ENCODE measurements around the gene SYNGR4.

DNA sequence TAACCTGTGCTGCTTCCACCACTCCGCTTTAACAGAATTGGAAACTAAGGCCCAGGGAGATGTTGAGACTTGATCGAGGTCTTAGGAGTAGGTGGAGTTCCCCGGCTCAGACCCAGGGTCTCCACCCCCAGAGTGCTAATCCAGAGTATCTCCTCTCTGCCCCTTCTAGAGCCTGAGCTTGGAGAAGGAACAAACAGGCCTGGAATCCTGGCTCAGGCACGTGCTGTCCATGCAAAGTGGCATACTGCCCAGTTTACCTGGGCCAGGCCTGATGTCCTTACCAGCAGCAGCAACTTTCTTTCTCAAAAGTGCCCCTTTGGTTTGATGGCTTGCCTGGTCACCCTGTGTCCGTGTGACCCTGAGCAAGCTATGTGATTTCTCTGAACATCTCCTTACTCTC is 3.7 kb downstream of the SYNGR4 start:
- TF ChIP-seq, protein P1, sequence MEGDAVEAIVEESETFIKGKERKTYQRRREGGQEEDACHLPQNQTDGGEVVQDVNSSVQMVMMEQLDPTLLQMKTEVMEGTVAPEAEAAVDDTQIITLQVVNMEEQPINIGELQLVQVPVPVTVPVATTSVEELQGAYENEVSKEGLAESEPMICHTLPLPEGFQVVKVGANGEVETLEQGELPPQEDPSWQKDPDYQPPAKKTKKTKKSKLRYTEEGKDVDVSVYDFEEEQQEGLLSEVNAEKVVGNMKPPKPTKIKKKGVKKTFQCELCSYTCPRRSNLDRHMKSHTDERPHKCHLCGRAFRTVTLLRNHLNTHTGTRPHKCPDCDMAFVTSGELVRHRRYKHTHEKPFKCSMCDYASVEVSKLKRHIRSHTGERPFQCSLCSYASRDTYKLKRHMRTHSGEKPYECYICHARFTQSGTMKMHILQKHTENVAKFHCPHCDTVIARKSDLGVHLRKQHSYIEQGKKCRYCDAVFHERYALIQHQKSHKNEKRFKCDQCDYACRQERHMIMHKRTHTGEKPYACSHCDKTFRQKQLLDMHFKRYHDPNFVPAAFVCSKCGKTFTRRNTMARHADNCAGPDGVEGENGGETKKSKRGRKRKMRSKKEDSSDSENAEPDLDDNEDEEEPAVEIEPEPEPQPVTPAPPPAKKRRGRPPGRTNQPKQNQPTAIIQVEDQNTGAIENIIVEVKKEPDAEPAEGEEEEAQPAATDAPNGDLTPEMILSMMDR (optimal IDR thresholded peaks at IDR 0.05 in 1 of 3, IDR thresholded peaks at IDR 0.05 in 1 of 3, conservative IDR thresholded peaks at IDR 0.05 in 1 of 3; ENCODE audit: extremely low read depth in 1 of 3, insufficient read depth in 2 of 3, low read length in 3 of 3), result no peak
- TF ChIP-seq EZH2 (IDR thresholded peaks at IDR 0.05; ENCODE audit: low read length), result no peak

All from keratinocyte (primary cell).